Measurements from ENCODE around the gene DYNC1I1. TPM values are rescaled to one million over a fixed set of nuclear protein-coding genes. Genes with fewer than 3 reads are reported as not detected.
A peak's percentile ranks its signal among the peaks of the same experiment; 100 is the strongest.

The DYNC1I1 gene
- total RNA-seq, 1 experiment from 2014 or later: 3.2 TPM

DNA sequence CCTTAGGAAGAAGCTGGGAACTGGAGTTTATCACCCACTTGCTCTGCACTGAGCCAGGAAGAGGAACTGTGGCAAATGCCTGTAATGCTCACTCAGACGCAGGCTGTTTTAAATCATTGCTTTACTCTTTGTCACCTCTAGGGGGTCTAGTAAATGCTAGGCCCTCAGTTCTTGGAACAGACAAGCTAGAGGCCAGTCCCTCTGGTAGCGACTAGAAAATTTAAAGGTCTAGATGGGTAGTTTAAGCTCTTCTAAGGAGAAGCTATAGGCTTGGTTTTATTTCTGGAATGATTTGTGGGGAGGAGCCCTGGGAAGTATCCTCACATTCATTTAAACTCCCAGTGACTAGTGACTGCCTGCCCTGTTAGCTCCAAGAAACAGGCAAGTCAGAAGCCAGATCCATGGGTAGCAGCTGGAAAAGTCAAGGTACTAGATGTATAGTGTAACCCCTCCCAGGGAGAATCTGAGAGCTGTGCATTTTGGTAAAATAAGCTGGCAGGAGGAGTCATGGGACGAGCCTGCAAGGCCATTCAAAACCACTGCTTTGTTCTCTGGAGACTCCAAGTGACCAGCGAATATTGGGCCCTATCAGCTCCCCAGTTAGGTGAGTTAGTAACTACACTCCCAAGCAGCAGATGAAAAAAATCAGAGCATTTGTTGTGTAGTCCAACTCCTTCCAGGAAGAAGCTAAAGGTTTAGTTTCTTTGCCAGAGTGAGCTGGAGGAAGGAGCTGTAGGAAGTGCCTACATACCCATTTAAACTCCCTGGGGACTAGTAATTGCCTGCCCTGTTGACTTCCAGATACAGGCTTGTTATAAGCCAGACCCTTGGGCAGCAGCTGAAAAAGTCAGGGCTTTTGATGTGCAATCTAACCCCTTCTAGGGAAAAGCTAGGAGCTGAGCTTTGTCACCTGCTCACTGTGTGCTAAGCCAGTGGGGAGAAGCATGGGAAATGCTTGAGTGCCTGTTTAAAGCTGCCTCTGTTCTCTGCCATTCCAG, 68.9 kb downstream of the DYNC1I1 start:
- H3K4me1 Mint-ChIP-seq: peaks cover 32 to 36% of the 10 kb centered on the region in 2 experiments
- TF ChIP-seq, protein P1, sequence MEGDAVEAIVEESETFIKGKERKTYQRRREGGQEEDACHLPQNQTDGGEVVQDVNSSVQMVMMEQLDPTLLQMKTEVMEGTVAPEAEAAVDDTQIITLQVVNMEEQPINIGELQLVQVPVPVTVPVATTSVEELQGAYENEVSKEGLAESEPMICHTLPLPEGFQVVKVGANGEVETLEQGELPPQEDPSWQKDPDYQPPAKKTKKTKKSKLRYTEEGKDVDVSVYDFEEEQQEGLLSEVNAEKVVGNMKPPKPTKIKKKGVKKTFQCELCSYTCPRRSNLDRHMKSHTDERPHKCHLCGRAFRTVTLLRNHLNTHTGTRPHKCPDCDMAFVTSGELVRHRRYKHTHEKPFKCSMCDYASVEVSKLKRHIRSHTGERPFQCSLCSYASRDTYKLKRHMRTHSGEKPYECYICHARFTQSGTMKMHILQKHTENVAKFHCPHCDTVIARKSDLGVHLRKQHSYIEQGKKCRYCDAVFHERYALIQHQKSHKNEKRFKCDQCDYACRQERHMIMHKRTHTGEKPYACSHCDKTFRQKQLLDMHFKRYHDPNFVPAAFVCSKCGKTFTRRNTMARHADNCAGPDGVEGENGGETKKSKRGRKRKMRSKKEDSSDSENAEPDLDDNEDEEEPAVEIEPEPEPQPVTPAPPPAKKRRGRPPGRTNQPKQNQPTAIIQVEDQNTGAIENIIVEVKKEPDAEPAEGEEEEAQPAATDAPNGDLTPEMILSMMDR (conservative IDR thresholded peaks at IDR 0.05): peak; percentile 69
- no peak overlapping the region for H3K27ac ChIP-seq (ENCODE audit: insufficient read length, low read depth, low read length)
- no peak overlapping the region for H4K91ac ChIP-seq (ENCODE audit: insufficient read length, low read depth, low read length)
- H2BK15ac ChIP-seq (ENCODE audit: low read depth, low read length): no peak overlapping the region
- no peak overlapping the region for H3K18ac ChIP-seq (ENCODE audit: insufficient read length, low read depth, low read length)
- H3K56ac ChIP-seq (ENCODE audit: insufficient read length, low read depth, low read length): no peak overlapping the region
- no peaks in the 10 kb centered on the region for H3K79me2 ChIP-seq (ENCODE audit: insufficient read depth, low read length)
- no peaks in the 10 kb centered on the region for H3K27me3 ChIP-seq (ENCODE audit: insufficient read depth, low read length)
- H3K36me3 Mint-ChIP-seq (ENCODE audit: insufficient read depth in 1 of 3, low read depth in 3 of 3): peaks cover 7 to 18% (median 10%) of the 10 kb centered on the region in 3 experiments; a peak in 6 of 7 replicates
- no peak overlapping the region for H2BK120ac ChIP-seq (ENCODE audit: low read depth, low read length, poor library complexity, severe bottlenecking)
- no peak overlapping the region for H3K9ac ChIP-seq (ENCODE audit: extremely low read depth, insufficient read length, low read length)
- H3K9me3 ChIP-seq (ENCODE audit: control insufficient read depth, low read depth, low read length): no peaks in the 10 kb centered on the region
- no peak overlapping the region for H4K5ac ChIP-seq (ENCODE audit: insufficient read length, low read depth, low read length)
- H3K23me2 ChIP-seq (ENCODE audit: insufficient read length, low read depth, low read length, poor library complexity, severe bottlenecking): no peaks in the 10 kb centered on the region
- peaks cover 4 to 15% of the 10 kb centered on the region in 2 experiments for H3K9me3 Mint-ChIP-seq
- no peak overlapping the region for H3K4ac ChIP-seq (ENCODE audit: low read depth, low read length)
- no peak overlapping the region for H2BK20ac ChIP-seq (ENCODE audit: low read depth, low read length, poor library complexity, severe bottlenecking)
- no peak overlapping the region for H3K4me3 Mint-ChIP-seq
- no peaks in the 10 kb centered on the region; the same call in 1 of the 2 replicates for H3K4me1 ChIP-seq (ENCODE audit: insufficient read depth, low read length)
- no peak overlapping the region for H3K4me2 ChIP-seq (ENCODE audit: insufficient read depth, insufficient read length, low read length)
- no peak overlapping the region for H3K14ac ChIP-seq (ENCODE audit: insufficient read depth, low read length)
- H4K8ac ChIP-seq (replicated peaks; ENCODE audit: insufficient read length, low read depth, low read length): no peak overlapping the region
- no peaks in the 10 kb centered on the region for H3K79me1 ChIP-seq (ENCODE audit: insufficient read depth, low read depth, low read length, poor library complexity, severe bottlenecking)
- no peak overlapping the region for H2AFZ ChIP-seq (ENCODE audit: low read length)
- no peak overlapping the region for H2AK5ac ChIP-seq (ENCODE audit: insufficient read length, low read length)
- no peak overlapping the region for H2BK12ac ChIP-seq (ENCODE audit: insufficient read length, low read depth, low read length)
- H3K27me3 Mint-ChIP-seq (ENCODE audit: low read depth): no peaks in the 10 kb centered on the region
- no peak overlapping the region for H3K23ac ChIP-seq (ENCODE audit: insufficient read length, low read depth, low read length)
- no peak overlapping the region for H2BK5ac ChIP-seq (ENCODE audit: insufficient read length, low read length)
- H4K20me1 ChIP-seq (ENCODE audit: control insufficient read depth, insufficient read depth, insufficient read length): no peaks in the 10 kb centered on the region
- H3T11ph ChIP-seq (ENCODE audit: low read length): no peak overlapping the region
- peak; percentile 39 for DNase-seq
- peak overlapping the region in 1 of 3 experiments; percentile 93; a peak in 1 of 7 replicates for H3K27ac Mint-ChIP-seq
- no CpG with 5 or more reads among the region's 4 CpGs for WGBS (ENCODE audit: extremely low coverage, insufficient read length, low lambda C conversion rate)
